Measurements from ENCODE around the gene TGFA.
"Not testable (repeated sequence)": the region's sequence is repeated elsewhere in the genome, so short reads cannot be mapped to it uniquely, and the experiment has no call there.

Gene TGFA

DNA sequence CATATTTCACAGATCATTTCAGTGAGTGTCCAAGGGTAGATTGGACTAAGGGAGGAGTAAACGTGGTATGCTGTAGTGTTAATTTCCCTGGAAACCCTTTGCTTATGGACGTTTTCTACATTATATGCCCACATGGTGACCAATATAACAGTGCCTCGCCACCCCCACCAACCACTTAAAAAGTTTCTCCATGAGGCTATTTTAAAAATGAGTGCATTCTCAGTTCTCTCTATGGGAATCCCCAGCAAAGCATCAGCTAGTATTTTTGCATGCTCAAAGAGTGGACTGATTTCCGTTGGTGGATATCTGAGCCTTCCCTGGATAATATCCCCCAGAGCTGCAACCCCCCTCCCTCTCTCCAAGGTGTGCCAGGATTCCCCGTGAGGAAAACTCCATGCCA lies 73.2 kb downstream of the TGFA start:
- TF ChIP-seq ZNF274 (IDR thresholded peaks at IDR 0.05; ENCODE audit: low read depth, low read length): no peak
- H3K4me3 ChIP-seq (ENCODE audit: low read length): no peak overlapping the region

DNA sequence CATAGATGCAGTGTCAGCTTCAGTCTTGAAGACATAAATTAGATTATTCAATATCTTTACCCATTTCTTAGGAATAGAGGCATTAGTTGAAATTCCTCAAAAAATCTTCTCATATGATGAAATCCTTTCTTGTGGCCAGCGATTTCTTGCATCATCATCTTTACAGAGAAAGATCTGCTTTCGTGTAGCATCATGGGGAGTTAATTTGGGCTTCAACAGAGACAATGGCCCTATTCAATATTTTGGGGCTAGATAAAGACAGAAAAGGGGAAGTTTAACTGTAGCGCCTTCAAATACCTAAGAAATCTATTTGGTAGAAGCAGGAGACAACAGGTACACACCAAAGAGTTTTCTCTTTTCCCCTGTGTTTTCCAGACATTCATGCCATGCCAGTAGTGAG lies 73.8 kb downstream of the TGFA start:
- no peak for TF ChIP-seq ZNF274 (IDR thresholded peaks at IDR 0.05; ENCODE audit: low read depth, low read length)
- no peak overlapping the region for H3K4me3 ChIP-seq (ENCODE audit: low read length)

DNA sequence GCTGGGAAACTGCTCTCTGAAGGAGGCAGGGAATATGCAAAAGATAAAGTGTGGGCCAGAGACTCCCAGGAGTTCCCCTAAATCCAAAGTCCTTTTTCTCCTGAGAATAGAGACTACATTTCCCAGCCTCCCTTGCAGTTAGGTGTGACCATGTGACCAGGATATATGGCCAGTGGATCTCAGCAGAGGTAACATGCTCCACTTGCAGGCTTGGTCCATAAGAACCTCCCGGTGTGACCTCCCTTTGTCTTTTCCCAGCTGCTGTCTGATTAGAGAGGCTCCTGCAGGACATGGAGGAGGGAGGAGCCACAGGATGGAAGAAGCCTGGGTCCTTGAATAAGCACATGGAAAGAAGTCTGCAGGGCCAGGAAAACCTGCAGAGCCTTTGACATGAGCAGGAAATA lies 76.2 kb downstream of the TGFA start:
- TF ChIP-seq ZNF274 (IDR thresholded peaks at IDR 0.05; ENCODE audit: low read depth, low read length): no peak
- no peak overlapping the region for H3K4me3 ChIP-seq (ENCODE audit: low read length)

DNA sequence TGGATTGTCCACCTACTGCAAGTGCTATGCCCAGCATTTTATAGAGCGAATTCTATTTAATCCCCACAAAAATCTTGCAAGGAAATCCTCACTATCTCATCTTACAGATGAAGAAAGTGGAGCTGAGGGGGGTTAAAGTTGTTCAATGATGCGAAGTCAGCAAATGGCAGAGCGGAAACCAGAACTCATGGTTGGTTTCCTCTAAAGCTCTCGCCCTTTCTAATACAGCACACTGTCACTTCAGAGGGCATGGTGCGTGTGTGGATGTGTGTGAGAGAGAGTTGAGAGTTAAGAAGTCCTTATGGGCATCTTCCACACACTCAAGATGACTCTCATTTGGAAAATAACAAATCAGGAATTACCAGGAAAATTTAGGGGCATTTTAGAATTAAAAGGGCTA lies 78.4 kb downstream of the TGFA start:
- TF ChIP-seq ZNF274 (IDR thresholded peaks at IDR 0.05; ENCODE audit: low read depth, low read length): no peak
- H3K4me3 ChIP-seq (ENCODE audit: low read length): no peak overlapping the region

DNA sequence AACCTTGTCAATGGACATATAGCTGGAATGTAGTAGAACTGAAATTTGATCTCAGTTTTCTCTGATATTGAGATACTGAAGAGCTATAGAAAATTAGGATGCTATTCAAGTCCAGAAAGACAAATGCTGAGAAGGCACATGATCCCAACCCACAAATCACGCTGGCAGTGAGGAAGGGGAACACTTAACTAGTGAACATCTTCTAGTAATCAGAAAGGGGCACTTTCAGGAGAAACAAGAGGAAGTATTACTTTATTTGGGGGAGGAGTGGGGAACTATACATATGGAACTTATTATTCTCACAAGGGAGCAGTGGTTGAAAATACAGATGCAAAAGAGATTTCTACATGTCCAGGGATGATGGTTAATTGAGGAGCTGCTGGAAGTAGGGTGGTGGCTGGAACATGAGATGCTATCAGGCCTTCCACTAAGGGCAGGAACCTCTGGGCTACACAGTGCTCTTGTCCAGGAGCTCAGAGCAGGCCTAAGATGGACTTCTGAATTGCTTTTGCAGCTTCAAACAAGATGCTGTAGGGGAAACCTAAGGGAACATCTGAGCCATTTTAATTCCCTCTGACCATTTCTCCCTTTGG lies 79.3 kb downstream of the TGFA start:
- no peak for TF ChIP-seq ZNF274 (IDR thresholded peaks at IDR 0.05; ENCODE audit: low read depth, low read length)
- no peak overlapping the region for H3K4me3 ChIP-seq (ENCODE audit: low read length)

DNA sequence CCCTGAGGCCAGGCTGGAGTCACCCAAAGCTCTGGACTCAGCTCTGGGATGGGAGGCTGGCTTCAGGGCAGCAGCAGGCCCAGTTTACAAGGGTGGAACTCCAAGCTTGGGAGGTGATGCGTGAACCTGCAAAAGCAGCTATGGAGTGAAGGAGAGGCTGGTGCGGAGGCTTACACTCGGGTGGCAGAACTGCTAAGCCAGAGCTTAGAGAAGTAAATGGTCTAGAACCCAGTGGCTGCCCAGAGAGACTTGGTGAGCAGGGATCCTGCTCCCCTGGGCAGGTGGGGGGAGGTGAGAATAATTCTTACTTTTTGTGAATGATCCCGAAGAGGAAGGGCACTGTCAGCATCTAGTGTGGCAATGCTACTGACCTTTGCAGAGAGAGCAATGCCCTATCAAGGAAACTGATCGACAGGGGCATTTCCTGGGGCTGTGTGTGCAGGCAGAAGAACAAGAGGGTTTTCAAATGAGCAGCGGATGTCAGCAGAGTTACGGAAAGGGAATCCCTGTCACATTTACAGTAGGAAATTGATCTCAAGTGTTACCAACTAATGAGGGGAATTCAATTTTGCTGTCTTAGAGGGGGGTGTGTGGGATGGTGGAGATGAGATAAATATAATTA lies 80.4 kb downstream of the TGFA start:
- no peak for TF ChIP-seq ZNF274 (IDR thresholded peaks at IDR 0.05; ENCODE audit: low read depth, low read length)

DNA sequence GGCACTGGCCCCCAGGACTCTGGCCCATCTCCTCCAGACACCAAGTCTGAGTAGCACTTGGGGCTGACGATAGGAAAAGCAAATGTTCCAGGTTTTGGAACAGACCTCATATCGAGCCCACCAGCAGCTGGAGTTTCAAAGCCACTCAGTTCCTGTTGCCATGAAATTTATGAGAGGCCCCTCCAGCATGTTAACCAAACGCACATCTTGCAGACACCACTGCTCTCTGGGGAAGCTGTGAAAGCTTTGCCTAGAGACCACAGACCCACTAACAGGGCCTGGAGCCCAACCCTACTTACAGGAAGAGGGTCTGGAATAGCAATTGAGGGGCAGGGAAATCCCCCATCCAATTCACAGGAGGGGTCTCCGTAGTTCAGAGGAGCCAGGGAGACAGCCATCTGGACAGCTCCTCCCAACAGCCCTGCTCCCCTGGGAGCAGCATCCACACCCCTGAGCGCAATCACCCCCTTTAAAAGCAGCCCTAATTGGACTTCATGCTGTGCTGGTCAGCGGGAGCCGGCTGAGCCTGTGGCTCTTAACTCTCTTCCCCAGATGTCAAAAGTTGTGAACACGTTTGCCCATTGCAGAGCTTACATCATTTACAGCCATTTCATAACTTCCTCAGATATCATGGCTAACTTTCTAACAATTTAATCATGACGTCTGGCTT lies 81.3 kb downstream of the TGFA start:
- TF ChIP-seq ZNF274 (IDR thresholded peaks at IDR 0.05; ENCODE audit: low read depth, low read length): no peak
- H3K4me3 ChIP-seq (ENCODE audit: low read length): no peak overlapping the region

More for the DNA sequence above, 80.4 kb downstream of the TGFA start:
- H3K4me3 ChIP-seq (ENCODE audit: low read length): no peak overlapping the region

DNA sequence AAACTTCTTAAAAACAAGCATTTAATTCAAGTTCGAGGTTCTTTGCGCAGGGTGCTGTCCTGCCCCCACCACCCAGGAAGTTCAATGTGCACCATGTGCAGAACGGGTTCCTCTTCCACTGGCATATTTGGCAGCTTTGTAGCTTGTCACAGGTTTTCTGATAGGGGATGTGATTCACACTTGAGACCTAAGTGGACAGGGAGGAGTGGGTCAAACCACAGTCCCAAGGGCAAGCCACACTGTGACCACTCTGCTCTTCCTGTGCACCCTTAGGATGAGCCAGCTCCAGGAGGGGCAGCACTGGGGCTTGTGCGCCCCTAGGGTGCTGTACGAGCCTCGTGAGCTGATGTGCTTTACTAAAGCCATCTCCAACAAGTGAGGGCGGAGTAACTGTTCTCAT lies 82.5 kb downstream of the TGFA start:
- no peak for TF ChIP-seq ZNF274 (IDR thresholded peaks at IDR 0.05; ENCODE audit: low read depth, low read length)
- no peak overlapping the region for H3K4me3 ChIP-seq (ENCODE audit: low read length)

DNA sequence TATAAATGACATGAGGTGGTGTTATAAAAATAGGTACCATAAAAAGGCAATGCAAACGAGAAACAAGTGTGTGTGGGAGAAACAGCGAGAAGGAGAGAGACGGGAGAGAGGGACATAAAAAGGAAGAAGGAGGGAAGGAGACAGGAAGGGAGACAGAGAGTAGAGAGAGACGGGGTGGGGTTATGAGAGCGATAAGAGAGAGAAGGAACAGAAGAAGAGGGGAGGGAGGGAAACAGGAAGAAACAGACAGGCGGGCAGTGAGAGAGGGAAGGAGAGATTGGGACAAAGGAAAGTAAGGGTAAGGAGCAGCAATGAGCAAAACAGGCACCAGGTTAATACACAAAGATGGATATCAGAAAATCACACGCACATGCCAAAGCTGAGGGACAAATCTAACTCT lies 83.7 kb downstream of the TGFA start:
- TF ChIP-seq ZNF274 (IDR thresholded peaks at IDR 0.05; ENCODE audit: low read depth, low read length): no peak
- no peak overlapping the region for H3K4me3 ChIP-seq (ENCODE audit: low read length)

DNA sequence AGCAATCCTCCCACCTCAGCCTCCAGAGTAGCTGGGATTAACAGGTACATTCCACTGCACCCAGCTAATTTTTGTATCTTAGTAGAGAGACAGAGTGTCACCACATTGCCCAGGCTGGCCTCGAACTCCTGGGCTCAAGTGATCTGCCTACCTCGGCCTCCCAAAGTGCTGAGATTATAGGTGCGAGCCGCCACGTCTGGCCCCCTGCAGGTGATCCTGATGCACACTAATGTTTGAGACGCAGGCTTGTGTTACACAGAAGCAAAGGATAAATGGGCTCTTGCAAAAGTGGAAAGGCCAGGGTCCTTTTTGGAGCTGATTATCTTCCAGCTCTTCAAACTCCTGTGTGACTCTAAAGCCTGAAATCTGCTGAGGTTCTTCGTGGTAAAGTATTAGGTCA lies 84.2 kb downstream of the TGFA start:
- no peak for TF ChIP-seq ZNF274 (IDR thresholded peaks at IDR 0.05; ENCODE audit: low read depth, low read length)
- H3K4me3 ChIP-seq (ENCODE audit: low read length): no peak overlapping the region

DNA sequence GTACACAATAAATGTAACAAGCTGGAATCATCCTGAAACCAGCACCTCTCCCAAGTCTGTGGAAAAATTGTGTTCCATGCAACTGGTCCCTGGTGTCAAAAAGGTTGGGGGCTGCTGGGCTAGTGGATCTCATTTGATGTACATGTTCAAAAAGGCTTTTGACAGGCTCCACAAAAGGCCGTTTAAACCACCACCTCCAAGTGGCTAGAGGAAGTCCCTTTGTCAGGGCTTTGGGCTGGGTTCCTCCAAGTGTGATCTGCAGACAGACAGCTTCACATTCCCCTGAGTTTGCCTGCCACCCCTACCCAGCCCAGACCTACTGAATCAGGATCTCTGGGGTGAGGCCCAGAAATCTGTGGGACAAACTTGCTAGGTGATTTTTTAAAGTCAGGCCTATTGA lies 84.7 kb downstream of the TGFA start:
- no peak for TF ChIP-seq ZNF274 (IDR thresholded peaks at IDR 0.05; ENCODE audit: low read depth, low read length)
- no peak overlapping the region for H3K4me3 ChIP-seq (ENCODE audit: low read length)

DNA sequence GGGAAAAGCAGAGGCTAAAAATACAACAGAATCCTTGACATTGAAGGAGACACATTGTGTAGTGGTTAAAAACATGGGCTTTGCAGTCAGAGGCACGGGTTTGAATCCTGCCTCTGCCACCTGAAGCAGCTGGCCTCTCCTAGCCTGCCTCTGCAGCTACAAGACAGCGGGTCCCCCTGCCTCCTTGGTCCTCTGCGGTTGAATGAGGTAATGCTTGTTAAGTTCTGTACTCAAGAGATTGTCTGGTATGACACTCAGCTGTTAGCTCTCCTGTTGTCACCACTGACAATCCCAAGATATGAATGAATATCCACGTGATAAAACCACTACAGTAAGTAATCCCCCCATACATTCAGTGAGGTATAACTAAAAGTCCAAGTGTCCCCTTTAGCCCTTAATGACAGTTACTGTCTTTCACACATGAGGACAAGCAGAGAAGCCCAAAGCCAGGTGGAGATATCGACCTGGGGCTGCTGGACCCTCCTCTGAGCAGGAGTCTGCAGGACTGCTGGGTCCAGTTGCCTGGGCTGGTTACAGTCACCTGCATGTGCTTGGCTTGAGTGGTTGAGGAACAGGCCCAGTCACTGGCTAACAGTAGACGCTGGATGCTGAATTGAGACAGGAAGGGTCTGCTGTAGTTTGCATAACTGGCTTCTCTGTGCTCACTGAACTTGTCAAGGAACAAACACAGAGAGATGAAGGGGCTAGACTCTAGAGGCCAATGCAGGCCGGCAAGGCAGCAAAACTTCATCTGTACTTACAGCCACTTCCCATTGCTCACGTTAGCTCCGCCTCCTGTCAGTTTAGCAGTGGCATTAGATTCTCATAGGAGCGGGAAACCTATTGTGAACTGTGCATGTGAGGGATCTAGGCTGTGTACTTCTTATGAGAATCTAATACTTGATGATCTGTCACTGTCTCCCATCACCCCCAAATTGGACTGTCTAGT lies 85.5 kb downstream of the TGFA start:
- no peak overlapping the region for H3K4me3 ChIP-seq (ENCODE audit: low read length)
- TF ChIP-seq ZNF274 (IDR thresholded peaks at IDR 0.05; ENCODE audit: low read depth, low read length): no peak

DNA sequence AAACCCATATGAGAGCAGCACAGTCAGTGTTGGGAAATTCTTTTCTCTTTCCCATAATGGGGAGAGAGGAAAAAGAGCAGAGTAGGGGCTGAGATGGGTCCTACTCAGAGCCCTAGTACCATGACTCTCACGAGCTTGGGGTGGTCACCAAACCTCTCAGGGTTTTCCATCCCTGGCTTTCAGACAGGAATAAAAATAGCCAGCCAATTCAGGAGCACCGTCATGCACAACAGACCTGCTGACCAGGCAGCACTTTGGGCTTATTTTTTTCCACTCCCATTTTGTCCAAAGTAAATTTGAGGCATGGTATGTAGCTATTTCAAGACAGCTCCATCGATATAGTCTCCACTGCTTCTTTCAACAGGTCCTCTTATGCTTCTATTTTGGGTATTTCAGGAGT lies 86.4 kb downstream of the TGFA start:
- H3K4me3 ChIP-seq (ENCODE audit: low read length): no peak overlapping the region
- no peak for TF ChIP-seq ZNF274 (IDR thresholded peaks at IDR 0.05; ENCODE audit: low read depth, low read length)

DNA sequence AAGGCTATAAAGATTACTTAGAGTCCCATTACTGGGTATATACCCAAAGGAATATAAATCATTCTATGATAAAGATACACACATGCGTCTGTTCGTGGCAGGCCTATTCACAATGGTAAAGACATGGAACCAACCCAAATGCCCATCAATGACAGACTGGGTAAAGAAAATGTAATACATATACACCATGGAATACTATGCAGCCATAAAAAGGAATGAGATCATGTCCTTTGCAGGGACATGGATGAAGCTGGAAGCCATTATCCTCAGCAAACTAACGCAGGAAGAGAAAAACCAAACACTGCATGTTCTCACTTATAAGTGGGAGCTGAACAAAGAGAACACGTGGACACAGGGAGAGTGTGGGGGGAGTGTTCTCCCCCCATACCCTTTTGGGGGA lies 87.0 kb downstream of the TGFA start:
- not testable (repeated sequence) for H3K4me3 ChIP-seq (ENCODE audit: low read length)
